Left renal pelvis (tissue), 4 donors: ENCODE data around the gene FAM221A. TPM values are rescaled to one million over a fixed set of nuclear protein-coding genes. Genes with fewer than 3 reads are reported as not detected.

Experiments used
- polyA plus RNA-seq, 4 donors: library from polyadenylated mRNA; unstranded; fragments of 120-200 nt; gene quantifications; one replicate each; pipeline ENCODE4 v1.2.1, GENCODE V29; 2013; ENCODE audit not compliant: insufficient read length in 4 of 4

FAM221A gene
- polyA plus RNA-seq, 4 donors: 3.8 to 26.3 (median 16.2) TPM

Other genes starting within 250 kb of the FAM221A start
- gene IGF2BP3, start 209.7 kb upstream of the FAM221A start, polyA plus RNA-seq: 10 to 100 TPM; 22.0 to 70.5 (median 64.0) TPM
- gene TRA2A, start 148.2 kb upstream of the FAM221A start, polyA plus RNA-seq: 100 to 1,000 TPM; 178 to 272 (median 201) TPM
- gene CCDC126, start 82.8 kb upstream of the FAM221A start, polyA plus RNA-seq: 10 to 100 TPM; 11.2 to 22.9 (median 18.1) TPM
- gene STK31, start 30.0 kb downstream of the FAM221A start, polyA plus RNA-seq: 1 to 10 TPM in 1 of 4 donors, under 1 TPM in 3; 0.38 to 1.7 (median 0.82) TPM